Neural cell (in vitro differentiated cells): ENCODE data around the gene HOXC5.
"Not testable (repeated sequence)": the region's sequence is repeated elsewhere in the genome, so short reads cannot be mapped to it uniquely, and the experiment has no call there.

ENCODE experiments used
- EP300 ChIP-seq: fragments of 450-650 bp; conservative IDR thresholded peaks from 2 replicates; pipeline ENCODE4 v1.6.1; 2014; ENCODE audit warnings: antibody characterized with exemption, mild to moderate bottlenecking, moderate library complexity; ENCODE audit not compliant: poor library complexity, severe bottlenecking
- EZH2 ChIP-seq: fragments of 200-600, 300-800 bp; shearing (Covaris generic), sonication (generic); IDR thresholded peaks from 2 replicates; pipeline ENCODE4 v1.6.1; 2014; ENCODE audit warnings: antibody characterized with exemption, low read length, borderline replicate concordance, mild to moderate bottlenecking; ENCODE audit not compliant: insufficient read depth, poor library complexity, severe bottlenecking
- TF ChIP-seq, protein P1 (sequence below): fragments of 450-650 bp; IDR thresholded peaks from 2 replicates; pipeline ENCODE4 v1.5.1; 2014; ENCODE audit warnings: antibody characterized with exemption, mild to moderate bottlenecking, moderate library complexity; ENCODE audit not compliant: poor library complexity, severe bottlenecking
- TF ChIP-seq, protein P2 (sequence below): IDR thresholded peaks from 2 replicates; pipeline ENCODE4 v1.6.1; 2012; ENCODE audit warnings: borderline replicate concordance

DNA sequence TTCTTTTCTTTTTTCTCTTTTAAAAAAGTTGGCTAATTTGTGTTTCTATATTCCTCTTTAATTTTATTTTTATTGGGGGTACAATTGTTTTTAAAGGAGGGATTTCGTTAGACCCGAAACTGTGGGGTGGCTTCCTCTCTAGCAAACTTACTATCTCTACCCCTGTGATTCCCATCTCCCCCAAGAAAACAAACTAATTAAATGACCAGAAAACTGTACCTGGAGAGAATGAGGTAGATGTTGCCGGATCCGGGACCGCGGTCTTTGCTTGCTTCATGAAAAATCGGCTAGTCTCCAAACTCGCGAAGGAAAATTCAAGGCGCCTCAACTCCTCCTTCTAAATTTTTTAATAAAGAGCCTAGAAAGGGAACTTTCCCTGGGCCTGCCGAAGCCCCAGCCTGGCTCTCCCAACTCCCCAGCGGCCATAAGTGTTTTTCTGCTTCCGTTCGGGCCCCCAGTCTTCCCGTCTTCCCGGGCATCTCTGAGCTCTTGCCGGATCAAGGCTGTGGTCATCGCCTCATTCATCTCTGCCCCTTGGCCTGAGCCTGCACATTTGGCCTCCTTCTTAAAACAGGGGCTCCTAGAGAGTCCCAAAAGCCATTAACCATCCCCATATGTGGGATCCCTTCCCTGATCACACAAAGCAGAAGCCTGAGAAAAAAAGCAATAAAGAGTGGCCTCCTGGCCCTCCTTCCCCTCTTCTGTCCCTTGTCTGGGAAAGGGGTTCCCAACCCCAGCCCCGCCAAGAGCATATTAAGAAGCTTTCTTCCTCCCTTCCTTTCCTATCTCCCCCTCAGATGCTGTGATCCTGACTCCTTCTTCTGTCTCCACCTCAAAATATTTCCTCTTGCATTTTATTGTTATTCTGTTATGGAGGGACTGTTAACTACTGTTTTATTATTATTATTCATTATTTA lies 47.4 kb downstream of the HOXC5 start:
- TF ChIP-seq, protein P1, sequence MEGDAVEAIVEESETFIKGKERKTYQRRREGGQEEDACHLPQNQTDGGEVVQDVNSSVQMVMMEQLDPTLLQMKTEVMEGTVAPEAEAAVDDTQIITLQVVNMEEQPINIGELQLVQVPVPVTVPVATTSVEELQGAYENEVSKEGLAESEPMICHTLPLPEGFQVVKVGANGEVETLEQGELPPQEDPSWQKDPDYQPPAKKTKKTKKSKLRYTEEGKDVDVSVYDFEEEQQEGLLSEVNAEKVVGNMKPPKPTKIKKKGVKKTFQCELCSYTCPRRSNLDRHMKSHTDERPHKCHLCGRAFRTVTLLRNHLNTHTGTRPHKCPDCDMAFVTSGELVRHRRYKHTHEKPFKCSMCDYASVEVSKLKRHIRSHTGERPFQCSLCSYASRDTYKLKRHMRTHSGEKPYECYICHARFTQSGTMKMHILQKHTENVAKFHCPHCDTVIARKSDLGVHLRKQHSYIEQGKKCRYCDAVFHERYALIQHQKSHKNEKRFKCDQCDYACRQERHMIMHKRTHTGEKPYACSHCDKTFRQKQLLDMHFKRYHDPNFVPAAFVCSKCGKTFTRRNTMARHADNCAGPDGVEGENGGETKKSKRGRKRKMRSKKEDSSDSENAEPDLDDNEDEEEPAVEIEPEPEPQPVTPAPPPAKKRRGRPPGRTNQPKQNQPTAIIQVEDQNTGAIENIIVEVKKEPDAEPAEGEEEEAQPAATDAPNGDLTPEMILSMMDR = not testable (repeated sequence)
- TF ChIP-seq EZH2, EP300: not testable (repeated sequence)
- TF ChIP-seq, protein P2, sequence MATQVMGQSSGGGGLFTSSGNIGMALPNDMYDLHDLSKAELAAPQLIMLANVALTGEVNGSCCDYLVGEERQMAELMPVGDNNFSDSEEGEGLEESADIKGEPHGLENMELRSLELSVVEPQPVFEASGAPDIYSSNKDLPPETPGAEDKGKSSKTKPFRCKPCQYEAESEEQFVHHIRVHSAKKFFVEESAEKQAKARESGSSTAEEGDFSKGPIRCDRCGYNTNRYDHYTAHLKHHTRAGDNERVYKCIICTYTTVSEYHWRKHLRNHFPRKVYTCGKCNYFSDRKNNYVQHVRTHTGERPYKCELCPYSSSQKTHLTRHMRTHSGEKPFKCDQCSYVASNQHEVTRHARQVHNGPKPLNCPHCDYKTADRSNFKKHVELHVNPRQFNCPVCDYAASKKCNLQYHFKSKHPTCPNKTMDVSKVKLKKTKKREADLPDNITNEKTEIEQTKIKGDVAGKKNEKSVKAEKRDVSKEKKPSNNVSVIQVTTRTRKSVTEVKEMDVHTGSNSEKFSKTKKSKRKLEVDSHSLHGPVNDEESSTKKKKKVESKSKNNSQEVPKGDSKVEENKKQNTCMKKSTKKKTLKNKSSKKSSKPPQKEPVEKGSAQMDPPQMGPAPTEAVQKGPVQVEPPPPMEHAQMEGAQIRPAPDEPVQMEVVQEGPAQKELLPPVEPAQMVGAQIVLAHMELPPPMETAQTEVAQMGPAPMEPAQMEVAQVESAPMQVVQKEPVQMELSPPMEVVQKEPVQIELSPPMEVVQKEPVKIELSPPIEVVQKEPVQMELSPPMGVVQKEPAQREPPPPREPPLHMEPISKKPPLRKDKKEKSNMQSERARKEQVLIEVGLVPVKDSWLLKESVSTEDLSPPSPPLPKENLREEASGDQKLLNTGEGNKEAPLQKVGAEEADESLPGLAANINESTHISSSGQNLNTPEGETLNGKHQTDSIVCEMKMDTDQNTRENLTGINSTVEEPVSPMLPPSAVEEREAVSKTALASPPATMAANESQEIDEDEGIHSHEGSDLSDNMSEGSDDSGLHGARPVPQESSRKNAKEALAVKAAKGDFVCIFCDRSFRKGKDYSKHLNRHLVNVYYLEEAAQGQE = not testable (repeated sequence)
